Mesendoderm (in vitro differentiated cells): ENCODE results near the gene SWI5.

Experiments
- DNase-seq: peaks from one replicate; pipeline ENCODE4 v3.0.0; 2013
- H2AK5ac ChIP-seq: 2 replicates; pipeline ENCODE4 v1.6.1; 2013; ENCODE audit warnings: low read length, inconsistent platforms
- H2BK120ac ChIP-seq: 2 replicates; pipeline ENCODE4 v1.6.1; 2013; ENCODE audit warnings: low read depth, mild to moderate bottlenecking, low read length, moderate library complexity, mixed read lengths
- H2BK15ac ChIP-seq: replicated peaks from 2 replicates; pipeline ENCODE4 v1.6.1; 2013; ENCODE audit warnings: low read depth, mild to moderate bottlenecking, moderate library complexity
- H2BK5ac ChIP-seq: 2 replicates; pipeline ENCODE4 v1.6.1; 2013; ENCODE audit warnings: low read length, inconsistent platforms
- H3K18ac ChIP-seq: 2 replicates; pipeline ENCODE4 v1.6.1; 2013; ENCODE audit warnings: mild to moderate bottlenecking, low read length, mixed read lengths
- H3K23ac ChIP-seq: one replicate; pipeline ENCODE4 v1.6.1; 2013; ENCODE audit warnings: low read length
- H3K27ac ChIP-seq: 2 replicates; pipeline ENCODE4 v1.5.1; 2013; ENCODE audit warnings: low read depth, mild to moderate bottlenecking, inconsistent platforms, low read length, moderate library complexity
- H3K27me3 ChIP-seq: 2 replicates; pipeline ENCODE4 v1.6.1; 2013; ENCODE audit warnings: low read length, control low read depth, mild to moderate bottlenecking, inconsistent platforms; ENCODE audit not compliant: insufficient read depth, poor library complexity
- H3K36me3 ChIP-seq: 2 replicates; pipeline ENCODE4 v1.6.1; 2013; ENCODE audit warnings: low read length, inconsistent platforms; ENCODE audit not compliant: control insufficient read depth, insufficient read depth
- H3K4ac ChIP-seq: one replicate; pipeline ENCODE4 v1.6.1; 2013; ENCODE audit warnings: low read depth, mild to moderate bottlenecking, low read length, moderate library complexity
- H3K4me1 ChIP-seq: 2 replicates; pipeline ENCODE4 v1.6.1; 2013; ENCODE audit warnings: low read depth, low read length, inconsistent platforms; ENCODE audit not compliant: control insufficient read depth
- H3K4me2 ChIP-seq: 2 replicates; pipeline ENCODE4 v1.6.1; 2013; ENCODE audit warnings: low read length
- H3K4me3 ChIP-seq: 2 replicates; pipeline ENCODE4 v1.5.1; 2013; ENCODE audit warnings: mild to moderate bottlenecking, low read length
- H3K56ac ChIP-seq: one replicate; pipeline ENCODE4 v1.6.1; 2013; ENCODE audit warnings: low read length
- H3K79me1 ChIP-seq: 2 replicates; pipeline ENCODE4 v1.6.1; 2013; ENCODE audit warnings: low read length, inconsistent platforms
- H3K79me2 ChIP-seq: 2 replicates; pipeline ENCODE4 v1.6.1; 2013; ENCODE audit warnings: mild to moderate bottlenecking, low read length; ENCODE audit not compliant: control insufficient read depth, insufficient read depth
- H3K9ac ChIP-seq: 2 replicates; pipeline ENCODE4 v1.6.1; 2013; ENCODE audit warnings: low read length, inconsistent platforms
- H4K5ac ChIP-seq: one replicate; pipeline ENCODE4 v1.6.1; 2013; ENCODE audit warnings: low read length
- H4K8ac ChIP-seq: one replicate; pipeline ENCODE4 v1.6.1; 2013; ENCODE audit warnings: low read depth, mild to moderate bottlenecking, control low read depth, low read length, moderate library complexity
- WGBS: extraction: QIAGEN DNeasy Blood & Tissue Kit; methylation state at CpG from one replicate; pipeline ENCODE4 v1.1.7; 2013; ENCODE audit warnings: low lambda C conversion rate, missing lambda C conversion rate; ENCODE audit not compliant: insufficient coverage; ENCODE audit errors: extremely low coverage; 5-methylcytosine and 5-hydroxymethylcytosine counted together

SWI5 gene

GRCh38 chr9:128244837-128245231 is 31.2 kb upstream of the SWI5 start:
- Histone ChIP-seq H3K4me1 (peaks cover 8% of the 10 kb centered on the region), H3K27me3 (no peaks in the 10 kb centered on the region), H4K5ac (no peak overlapping the region), H2BK15ac (no peak overlapping the region), H3K4ac (no peak overlapping the region), H3K9ac (no peak overlapping the region), H3K56ac (peak overlapping the region; percentile 60), H3K4me2 (no peak overlapping the region), H3K79me1 (no peaks in the 10 kb centered on the region), H2BK5ac (no peak overlapping the region), H2AK5ac (no peak overlapping the region), H3K4me3 (no peak overlapping the region), H3K23ac (no peak overlapping the region), H3K36me3 (no peaks in the 10 kb centered on the region), H2BK120ac (no peak overlapping the region), H3K79me2 (no peaks in the 10 kb centered on the region), H3K27ac (no peak overlapping the region), H4K8ac (no peak overlapping the region), H3K18ac (peak overlapping the region; percentile 53)
- WGBS: no CpG with 5 or more reads among the region's 18 CpGs
- DNase-seq: peak; percentile 72

GRCh38 chr9:128245421-128246151 is 30.5 kb upstream of the SWI5 start:
- no CpG with 5 or more reads among the region's 13 CpGs for WGBS
- no peak overlapping the region for H3K4me3 ChIP-seq
- H3K36me3 ChIP-seq: no peaks in the 10 kb centered on the region
- H2BK120ac ChIP-seq: no peak overlapping the region
- no peaks in the 10 kb centered on the region for H3K79me2 ChIP-seq
- no peak overlapping the region for H3K4ac ChIP-seq
- no peak overlapping the region for H3K27ac ChIP-seq
- H4K5ac ChIP-seq: no peak overlapping the region
- H3K79me1 ChIP-seq: no peaks in the 10 kb centered on the region
- H3K18ac ChIP-seq: peak overlapping the region; percentile 53
- H2AK5ac ChIP-seq: peak overlapping the region; percentile 97
- DNase-seq: peak; percentile 69
- no peaks in the 10 kb centered on the region for H3K27me3 ChIP-seq
- H2BK15ac ChIP-seq: no peak overlapping the region
- peak overlapping the region; percentile 55 for H2BK5ac ChIP-seq
- peak overlapping the region; percentile 58 for H3K56ac ChIP-seq
- peaks cover 8% of the 10 kb centered on the region for H3K4me1 ChIP-seq
- no peak overlapping the region for H4K8ac ChIP-seq
- H3K9ac ChIP-seq: peak overlapping the region; percentile 44
- no peak overlapping the region for H3K4me2 ChIP-seq
- peak overlapping the region; percentile 45 for H3K23ac ChIP-seq

- no peak overlapping the region for H2BK5ac ChIP-seq
- peak overlapping the region; percentile 19 for H3K9ac ChIP-seq
- H3K79me2 ChIP-seq: no peaks in the 10 kb centered on the region
- H3K4me2 ChIP-seq: no peak overlapping the region
- no CpG with 5 or more reads among the region's 2 CpGs for WGBS
- no peaks in the 10 kb centered on the region for H3K27me3 ChIP-seq
- H3K36me3 ChIP-seq: no peaks in the 10 kb centered on the region
- H3K27ac ChIP-seq: no peak overlapping the region
- no peak overlapping the region for H4K5ac ChIP-seq
- H2AK5ac ChIP-seq: no peak overlapping the region
- H3K56ac ChIP-seq: peak overlapping the region; percentile 34
- no peak overlapping the region for H2BK120ac ChIP-seq
- no peak overlapping the region for H3K23ac ChIP-seq
- no peak overlapping the region for H4K8ac ChIP-seq
- H2BK15ac ChIP-seq: no peak overlapping the region
- no peak overlapping the region for H3K4ac ChIP-seq
- H3K18ac ChIP-seq: no peak overlapping the region
- peaks cover 3% of the 10 kb centered on the region for H3K79me1 ChIP-seq
- H3K4me3 ChIP-seq: no peak overlapping the region
- DNase-seq: no peak
- peaks cover 11% of the 10 kb centered on the region for H3K4me1 ChIP-seq
Observed at GRCh38 chr9:128246471-128246870, 29.6 kb upstream of the SWI5 start.

- Histone ChIP-seq H2BK5ac (no peak overlapping the region), H3K27ac (no peak overlapping the region), H2AK5ac (no peak overlapping the region), H4K8ac (no peak overlapping the region), H3K4me2 (no peak overlapping the region), H2BK120ac (no peak overlapping the region), H3K4me3 (no peak overlapping the region), H3K18ac (no peak overlapping the region), H4K5ac (no peak overlapping the region), H3K79me1 (peaks cover 4% of the 10 kb centered on the region), H3K4ac (no peak overlapping the region), H3K79me2 (no peaks in the 10 kb centered on the region), H2BK15ac (no peak overlapping the region), H3K23ac (no peak overlapping the region), H3K27me3 (no peaks in the 10 kb centered on the region), H3K56ac (no peak overlapping the region), H3K36me3 (no peaks in the 10 kb centered on the region), H3K4me1 (peaks cover 11% of the 10 kb centered on the region), H3K9ac (no peak overlapping the region)
- WGBS: no CpG with 5 or more reads among the region's 5 CpGs
- no peak for DNase-seq
Observed at GRCh38 chr9:128247226-128247803, 28.8 kb upstream of the SWI5 start.

GRCh38 chr9:128249558-128249907 is 26.5 kb upstream of the SWI5 start:
- H3K4ac ChIP-seq: no peak overlapping the region
- no peaks in the 10 kb centered on the region for H3K27me3 ChIP-seq
- H3K79me1 ChIP-seq: peaks cover 5% of the 10 kb centered on the region
- no peak overlapping the region for H4K5ac ChIP-seq
- H4K8ac ChIP-seq: no peak overlapping the region
- H3K79me2 ChIP-seq: no peaks in the 10 kb centered on the region
- H3K4me2 ChIP-seq: no peak overlapping the region
- no peak overlapping the region for H2AK5ac ChIP-seq
- H3K56ac ChIP-seq: no peak overlapping the region
- no peaks in the 10 kb centered on the region for H3K36me3 ChIP-seq
- H3K4me3 ChIP-seq: no peak overlapping the region
- H3K27ac ChIP-seq: no peak overlapping the region
- no CpG with 5 or more reads among the region's 8 CpGs for WGBS
- H2BK5ac ChIP-seq: no peak overlapping the region
- no peak overlapping the region for H2BK15ac ChIP-seq
- H3K4me1 ChIP-seq: peaks cover 10% of the 10 kb centered on the region
- H3K18ac ChIP-seq: no peak overlapping the region
- no peak overlapping the region for H3K9ac ChIP-seq
- H3K23ac ChIP-seq: no peak overlapping the region
- H2BK120ac ChIP-seq: no peak overlapping the region
- no peak for DNase-seq
